ENCODE results near the gene GRID1.

The GRID1 gene

GRCh38 chr10:86288695-86289576 lies 77.7 kb downstream of the GRID1 start:
- no peak for DNase-seq

GRCh38 chr10:86287966-86288579 lies 78.5 kb downstream of the GRID1 start:
- no peak for DNase-seq

- no peak for DNase-seq
These were observed 79.3 kb downstream of the GRID1 start for GRCh38 chr10:86287110-86287793.

- no peak for DNase-seq
These were observed 80.1 kb downstream of the GRID1 start for GRCh38 chr10:86286236-86287109.

GRCh38 chr10:86285136-86285790 lies 81.3 kb downstream of the GRID1 start:
- DNase-seq = no peak

- no peak for DNase-seq
These were observed 82.1 kb downstream of the GRID1 start for GRCh38 chr10:86284355-86285105.

GRCh38 chr10:86283466-86284287 lies 82.9 kb downstream of the GRID1 start:
- DNase-seq = no peak

GRCh38 chr10:86282664-86283465 lies 83.7 kb downstream of the GRID1 start:
- no peak for DNase-seq

- DNase-seq = no peak
These were observed 85.2 kb downstream of the GRID1 start for GRCh38 chr10:86281396-86281795.

- no peak for DNase-seq
These were observed 97.3 kb downstream of the GRID1 start for GRCh38 chr10:86269332-86269731.

GRCh38 chr10:86267286-86268195 lies 99.1 kb downstream of the GRID1 start:
- DNase-seq = no peak

GRCh38 chr10:86266446-86267242 lies 100.0 kb downstream of the GRID1 start:
- no peak for DNase-seq

- no peak for DNase-seq
These were observed 100.7 kb downstream of the GRID1 start for GRCh38 chr10:86265895-86266259.

GRCh38 chr10:86265236-86265894 lies 101.2 kb downstream of the GRID1 start:
- no peak for DNase-seq

GRCh38 chr10:86264481-86265231 lies 101.9 kb downstream of the GRID1 start:
- DNase-seq = no peak

- DNase-seq = no peak
These were observed 102.7 kb downstream of the GRID1 start for GRCh38 chr10:86263907-86264306.
